ENCODE measurements around the gene EPB41L4A. TPM values are rescaled to one million over a fixed set of nuclear protein-coding genes. Genes with fewer than 3 reads are reported as not detected.
"Not testable (repeated sequence)": the region's sequence is repeated elsewhere in the genome, so short reads cannot be mapped to it uniquely, and the experiment has no call there.

Gene EPB41L4A
- total RNA-seq, 1 donor = 0.72 TPM

- Histone ChIP-seq H3K9me3 (ENCODE audit: low read depth, low read length) (no peaks in the 10 kb centered on the region), H3K4me1 (ENCODE audit: insufficient read depth, low read length) (no peaks in the 10 kb centered on the region), H3K4me3 (ENCODE audit: insufficient read depth, low read length) (no peak overlapping the region), H3K27ac (ENCODE audit: low read depth, low read length) (no peak overlapping the region), H4K20me1 (ENCODE audit: insufficient read depth, low read length) (no peaks in the 10 kb centered on the region), H2AFZ (ENCODE audit: low read length) (no peak overlapping the region), H3K36me3 (ENCODE audit: insufficient read depth, low read length) (no peaks in the 10 kb centered on the region), H3K79me2 (ENCODE audit: insufficient read depth, low read length) (no peaks in the 10 kb centered on the region), H3K4me2 (ENCODE audit: insufficient read depth, low read length) (no peak overlapping the region), H3K27me3 (ENCODE audit: insufficient read depth, low read length) (no peaks in the 10 kb centered on the region)
- DNase-seq (ENCODE audit: insufficient read length, low spot score, missing footprints) = no peak
- TF ChIP-seq, protein P1, sequence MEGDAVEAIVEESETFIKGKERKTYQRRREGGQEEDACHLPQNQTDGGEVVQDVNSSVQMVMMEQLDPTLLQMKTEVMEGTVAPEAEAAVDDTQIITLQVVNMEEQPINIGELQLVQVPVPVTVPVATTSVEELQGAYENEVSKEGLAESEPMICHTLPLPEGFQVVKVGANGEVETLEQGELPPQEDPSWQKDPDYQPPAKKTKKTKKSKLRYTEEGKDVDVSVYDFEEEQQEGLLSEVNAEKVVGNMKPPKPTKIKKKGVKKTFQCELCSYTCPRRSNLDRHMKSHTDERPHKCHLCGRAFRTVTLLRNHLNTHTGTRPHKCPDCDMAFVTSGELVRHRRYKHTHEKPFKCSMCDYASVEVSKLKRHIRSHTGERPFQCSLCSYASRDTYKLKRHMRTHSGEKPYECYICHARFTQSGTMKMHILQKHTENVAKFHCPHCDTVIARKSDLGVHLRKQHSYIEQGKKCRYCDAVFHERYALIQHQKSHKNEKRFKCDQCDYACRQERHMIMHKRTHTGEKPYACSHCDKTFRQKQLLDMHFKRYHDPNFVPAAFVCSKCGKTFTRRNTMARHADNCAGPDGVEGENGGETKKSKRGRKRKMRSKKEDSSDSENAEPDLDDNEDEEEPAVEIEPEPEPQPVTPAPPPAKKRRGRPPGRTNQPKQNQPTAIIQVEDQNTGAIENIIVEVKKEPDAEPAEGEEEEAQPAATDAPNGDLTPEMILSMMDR (IDR thresholded peaks at IDR 0.05; ENCODE audit: extremely low read depth, low read depth, low read length) = peak; percentile 14
Measured at GRCh38 chr5:112366987-112367386, 52.1 kb downstream of the EPB41L4A start.

GRCh38 chr5:112360740-112361139 is 58.3 kb downstream of the EPB41L4A start:
- not testable (repeated sequence) for H3K4me3 ChIP-seq (ENCODE audit: insufficient read depth, low read length)

DNA sequence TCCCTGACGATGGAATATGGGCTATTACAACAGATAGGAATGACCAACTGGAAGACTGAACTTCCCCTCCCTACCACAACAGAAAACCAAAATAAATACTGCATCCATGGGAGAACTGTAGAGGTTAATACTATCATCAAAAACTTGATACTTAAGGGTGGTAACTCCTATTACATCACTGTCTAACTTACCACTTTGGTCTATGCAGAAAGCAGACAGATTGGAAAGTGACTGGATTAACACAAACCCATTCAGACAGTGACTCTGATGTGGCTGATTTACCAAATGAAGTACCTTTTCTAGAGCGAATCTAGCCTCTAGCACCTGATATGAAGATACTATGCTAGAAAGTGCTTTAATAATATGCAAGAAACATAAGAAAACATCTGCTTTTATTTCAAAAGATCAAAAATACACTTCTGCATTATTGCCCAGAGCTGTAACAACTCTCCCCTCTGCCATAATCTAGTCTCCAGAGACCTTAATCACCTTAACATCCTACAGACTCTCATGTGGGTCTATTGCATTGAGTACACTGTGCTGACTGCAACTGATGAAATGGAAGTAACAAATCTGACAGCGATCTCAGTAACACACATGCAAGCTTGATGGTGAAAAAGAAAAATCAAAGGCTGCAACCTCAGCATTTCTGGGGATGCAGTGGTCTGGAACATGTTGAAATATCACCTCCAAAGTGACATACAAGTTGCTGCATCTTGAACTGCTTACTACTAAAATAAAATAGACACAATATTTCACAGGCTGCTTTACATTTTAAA is 62.7 kb downstream of the EPB41L4A start:
- H3K36me3 ChIP-seq (ENCODE audit: insufficient read depth, low read length) = no peaks in the 10 kb centered on the region
- H3K4me2 ChIP-seq (ENCODE audit: insufficient read depth, low read length) = no peak overlapping the region
- no peaks in the 10 kb centered on the region for H3K9me3 ChIP-seq (ENCODE audit: low read depth, low read length)
- no peaks in the 10 kb centered on the region for H3K4me1 ChIP-seq (ENCODE audit: insufficient read depth, low read length)
- H3K27ac ChIP-seq (ENCODE audit: low read depth, low read length) = no peak overlapping the region
- TF ChIP-seq, protein P1 (IDR thresholded peaks at IDR 0.05; ENCODE audit: extremely low read depth, low read depth, low read length) = no peak
- H3K27me3 ChIP-seq (ENCODE audit: insufficient read depth, low read length) = no peaks in the 10 kb centered on the region
- no peaks in the 10 kb centered on the region for H3K79me2 ChIP-seq (ENCODE audit: insufficient read depth, low read length)
- no peak for DNase-seq (ENCODE audit: insufficient read length, low spot score, missing footprints)
- no peaks in the 10 kb centered on the region for H4K20me1 ChIP-seq (ENCODE audit: insufficient read depth, low read length)
- H2AFZ ChIP-seq (ENCODE audit: low read length) = no peak overlapping the region
- no peak overlapping the region for H3K4me3 ChIP-seq (ENCODE audit: insufficient read depth, low read length)

More at GRCh38 chr5:112360740-112361139, 58.3 kb downstream of the EPB41L4A start:
- H4K20me1 ChIP-seq (ENCODE audit: insufficient read depth, low read length); H3K4me1 ChIP-seq (ENCODE audit: insufficient read depth, low read length); H3K4me2 ChIP-seq (ENCODE audit: insufficient read depth, low read length); H3K36me3 ChIP-seq (ENCODE audit: insufficient read depth, low read length); H3K79me2 ChIP-seq (ENCODE audit: insufficient read depth, low read length); H3K27ac ChIP-seq (ENCODE audit: low read depth, low read length); H3K9me3 ChIP-seq (ENCODE audit: low read depth, low read length); H3K27me3 ChIP-seq (ENCODE audit: insufficient read depth, low read length); DNase-seq (ENCODE audit: insufficient read length, low spot score, missing footprints); H2AFZ ChIP-seq (ENCODE audit: low read length): not testable (repeated sequence)

- Histone ChIP-seq H2AFZ (ENCODE audit: low read length) (no peak overlapping the region), H3K9me3 (ENCODE audit: low read depth, low read length) (no peaks in the 10 kb centered on the region), H3K36me3 (ENCODE audit: insufficient read depth, low read length) (no peaks in the 10 kb centered on the region), H3K79me2 (ENCODE audit: insufficient read depth, low read length) (no peaks in the 10 kb centered on the region), H3K27ac (ENCODE audit: low read depth, low read length) (no peak overlapping the region), H3K4me2 (ENCODE audit: insufficient read depth, low read length) (no peak overlapping the region), H3K27me3 (ENCODE audit: insufficient read depth, low read length) (no peaks in the 10 kb centered on the region), H3K4me1 (ENCODE audit: insufficient read depth, low read length) (no peaks in the 10 kb centered on the region), H4K20me1 (ENCODE audit: insufficient read depth, low read length) (no peaks in the 10 kb centered on the region), H3K4me3 (ENCODE audit: insufficient read depth, low read length) (no peak overlapping the region)
- DNase-seq (ENCODE audit: insufficient read length, low spot score, missing footprints) = no peak
- TF ChIP-seq, protein P1 (IDR thresholded peaks at IDR 0.05; ENCODE audit: extremely low read depth, low read depth, low read length) = no peak
Measured at GRCh38 chr5:112355058-112355685, 63.9 kb downstream of the EPB41L4A start.
